ENCODE measurements around the gene RET.

RET gene

DNA sequence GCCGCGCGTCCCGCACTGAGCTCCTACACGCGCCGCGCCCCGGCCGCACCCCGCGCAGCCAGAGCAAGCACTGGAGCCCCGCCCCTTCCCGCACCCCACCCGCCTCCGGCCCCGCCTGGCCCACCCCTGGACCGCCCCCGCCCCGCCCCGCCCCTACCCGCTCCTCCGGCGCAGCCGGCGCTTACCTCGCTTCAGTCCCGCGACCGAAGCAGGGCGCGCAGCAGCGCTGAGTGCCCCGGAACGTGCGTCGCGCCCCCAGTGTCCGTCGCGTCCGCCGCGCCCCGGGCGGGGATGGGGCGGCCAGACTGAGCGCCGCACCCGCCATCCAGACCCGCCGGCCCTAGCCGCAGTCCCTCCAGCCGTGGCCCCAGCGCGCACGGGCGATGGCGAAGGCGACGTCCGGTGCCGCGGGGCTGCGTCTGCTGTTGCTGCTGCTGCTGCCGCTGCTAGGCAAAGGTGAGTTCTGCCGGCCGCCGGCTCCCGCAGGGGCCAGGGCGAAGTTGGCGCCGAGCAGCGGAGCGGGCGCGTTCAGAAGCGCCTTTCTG, at the start of gene RET:
Gene RET (plus strand): TSS at position 194 of the 545 bp plus-strand sequence. CDS start 190 bp downstream, at position 384.
- DNase-seq (ENCODE audit: low spot score), result no peak

DNA sequence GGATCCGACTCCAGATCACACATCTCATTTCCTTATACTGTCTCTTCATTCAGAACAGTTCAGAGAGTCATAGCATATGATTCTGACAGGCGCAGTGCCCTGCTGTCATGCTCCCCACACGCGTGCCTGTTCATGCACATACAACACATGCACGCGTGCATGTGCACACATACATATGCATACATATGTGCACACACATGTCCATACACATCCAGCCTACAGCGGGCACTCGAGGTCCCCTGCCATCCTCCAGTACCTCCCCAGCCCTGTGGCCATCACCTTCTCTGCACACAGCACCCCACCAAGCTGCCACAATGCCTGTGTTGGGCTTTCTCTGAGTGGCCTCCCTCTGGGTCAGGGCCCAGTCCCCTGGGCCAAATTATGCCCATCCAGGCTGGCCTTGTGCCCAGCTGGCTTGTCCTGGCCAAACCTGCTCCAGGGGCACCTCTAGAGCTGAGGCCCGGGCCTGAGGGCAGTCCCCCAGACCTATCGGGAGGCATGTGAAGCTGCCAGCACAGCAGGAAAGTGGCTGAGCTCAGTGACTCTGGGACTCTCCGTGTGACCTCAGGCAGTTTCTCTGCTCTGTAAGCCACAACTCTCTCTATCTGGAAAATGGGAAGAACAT, 49.4 kb upstream of the RET start:
- no peak for DNase-seq (ENCODE audit: low spot score)

DNA sequence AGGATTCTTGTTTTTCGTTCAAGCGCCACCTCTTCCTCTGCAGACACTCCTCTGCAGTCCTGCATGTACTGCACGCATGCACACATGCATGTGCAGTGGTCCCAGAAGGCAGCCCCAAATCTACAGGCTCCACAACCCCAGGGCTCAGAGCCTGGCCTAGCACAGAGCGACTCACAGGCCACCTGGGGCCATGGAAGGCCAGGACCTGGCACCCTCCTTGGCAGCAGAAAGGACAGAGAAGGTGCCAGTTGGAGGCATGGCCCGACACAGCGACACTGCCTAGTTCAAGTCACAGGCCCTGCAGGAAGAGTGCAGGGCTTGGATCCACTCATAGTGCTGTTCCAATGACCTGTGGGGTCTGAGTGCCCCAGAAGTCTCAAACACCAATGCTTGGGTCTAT, 48.7 kb upstream of the RET start:
- no peak for DNase-seq (ENCODE audit: low spot score)

DNA sequence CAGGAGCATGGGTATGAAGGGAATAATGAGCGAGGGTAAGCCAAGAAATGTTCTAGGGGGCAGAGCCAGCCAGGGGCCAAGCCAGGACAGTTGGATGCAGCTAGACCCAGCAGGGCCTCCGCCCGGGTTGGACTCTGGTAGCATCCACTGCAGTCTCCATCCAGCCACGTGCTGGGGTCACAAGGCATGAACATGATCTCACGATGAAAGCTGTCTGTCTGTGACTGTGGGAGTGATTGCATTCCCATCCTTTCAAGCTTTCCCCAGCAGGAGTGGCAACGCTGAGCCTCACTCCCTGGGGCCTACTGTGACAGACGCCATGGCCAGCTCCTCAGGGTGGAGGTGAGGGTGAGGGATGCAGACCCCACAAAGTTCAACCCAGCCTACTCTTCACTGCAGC, 47.8 kb upstream of the RET start:
- no peak for DNase-seq (ENCODE audit: low spot score)

DNA sequence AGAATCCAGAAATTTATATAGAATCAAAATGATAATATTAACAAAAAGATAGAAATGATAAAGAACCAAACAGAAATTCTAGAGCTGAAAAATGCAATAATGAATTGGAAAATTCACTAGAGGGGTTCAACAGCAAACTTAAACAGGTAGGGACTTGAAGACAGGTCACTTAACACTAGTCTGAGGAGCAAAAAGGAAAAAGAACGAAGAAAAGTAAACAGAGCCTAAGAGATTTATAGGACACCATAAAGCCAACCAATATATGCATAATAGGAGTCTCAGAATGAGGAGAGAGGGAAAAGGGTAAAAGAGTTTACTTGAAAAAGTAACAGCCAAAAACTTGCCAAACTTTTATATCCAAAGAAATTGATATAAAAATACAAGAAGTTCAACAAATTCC, 44.3 kb upstream of the RET start:
- DNase-seq (ENCODE audit: low spot score), result no peak

DNA sequence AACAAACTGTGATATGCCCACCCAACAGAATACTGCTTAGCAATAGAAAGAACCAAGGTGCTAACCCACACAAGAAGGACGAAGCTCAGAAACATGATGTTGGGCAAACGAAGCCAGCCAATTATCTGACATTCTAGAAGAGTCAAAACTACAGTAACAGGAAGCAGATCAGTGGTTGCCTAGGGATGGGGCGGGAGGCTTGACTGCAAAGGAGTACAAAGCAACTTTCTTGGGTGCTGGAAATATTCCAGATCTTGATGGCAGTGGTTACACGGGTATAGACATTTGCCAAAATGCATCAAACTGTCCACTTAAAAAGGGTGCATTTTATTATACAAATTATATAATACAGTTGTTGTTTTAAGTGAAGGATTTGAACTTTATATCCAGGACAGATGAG, 41.1 kb upstream of the RET start:
- no peak for DNase-seq (ENCODE audit: low spot score)

DNA sequence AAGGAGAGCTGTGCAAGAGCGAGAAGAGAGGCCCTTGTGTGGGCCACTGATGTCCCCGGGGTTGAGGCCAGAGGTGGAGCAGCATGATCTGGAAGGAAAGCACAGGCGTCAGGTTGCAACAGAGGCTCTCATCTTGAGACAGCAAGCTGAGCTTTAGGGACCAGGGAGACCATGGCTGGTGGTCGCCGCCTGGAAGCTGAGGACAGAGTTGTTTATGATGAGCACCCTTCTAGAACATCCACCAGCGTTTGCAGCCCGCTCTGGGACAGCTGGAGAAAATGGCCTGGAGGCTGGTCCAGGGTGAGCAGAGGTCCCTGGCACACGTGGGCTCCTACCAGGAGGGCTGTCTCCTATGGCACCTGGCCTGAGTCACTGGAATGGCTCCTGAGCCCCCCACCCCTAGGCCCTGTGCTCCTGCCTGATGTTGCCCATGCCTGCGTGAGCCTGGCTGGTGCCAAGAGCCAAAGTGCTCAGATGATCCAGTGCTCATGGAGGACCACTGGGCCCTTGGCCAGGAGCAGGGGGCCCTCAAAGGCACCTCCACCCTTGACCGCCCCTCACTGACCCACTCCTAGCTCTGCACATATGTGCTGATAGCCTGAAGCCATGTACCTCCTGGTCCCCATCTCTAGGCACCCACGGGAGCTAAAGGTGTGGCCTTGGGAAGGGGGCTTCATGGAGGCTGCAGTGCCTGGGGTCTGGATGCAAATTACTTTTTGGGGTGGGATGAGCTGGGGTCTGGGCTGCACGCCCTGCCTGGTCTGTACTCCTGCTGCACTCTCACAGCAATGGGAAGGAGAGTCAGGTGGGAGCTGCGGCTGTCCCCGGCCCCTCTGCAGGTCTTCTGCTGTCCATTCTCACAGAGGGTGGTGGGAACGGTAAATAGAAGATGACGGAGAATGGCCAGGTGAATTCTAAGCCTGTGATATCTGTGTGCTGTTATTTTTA, 40.1 kb upstream of the RET start:
- no peak for DNase-seq (ENCODE audit: low spot score)

DNA sequence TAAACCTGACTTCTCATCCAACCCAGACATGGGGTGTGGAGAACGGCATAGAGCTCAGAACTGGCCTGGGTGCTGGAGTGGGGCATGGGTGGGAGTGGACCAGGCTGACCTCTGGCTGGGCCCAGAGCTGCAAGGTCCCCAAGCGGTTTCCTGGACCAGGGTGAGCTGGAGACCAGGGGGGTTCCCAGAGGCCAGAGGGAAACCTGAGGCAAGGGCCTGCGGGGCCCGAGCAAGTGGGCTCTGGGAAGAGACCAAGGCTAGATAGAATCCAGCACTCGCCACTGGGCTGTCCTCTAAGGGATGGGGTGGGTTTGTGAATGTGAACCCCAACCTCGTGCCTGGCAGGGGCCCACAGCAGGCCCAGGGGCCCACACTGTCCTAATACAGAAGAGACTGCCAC, 39.4 kb upstream of the RET start:
- no peak for DNase-seq (ENCODE audit: low spot score)

DNA sequence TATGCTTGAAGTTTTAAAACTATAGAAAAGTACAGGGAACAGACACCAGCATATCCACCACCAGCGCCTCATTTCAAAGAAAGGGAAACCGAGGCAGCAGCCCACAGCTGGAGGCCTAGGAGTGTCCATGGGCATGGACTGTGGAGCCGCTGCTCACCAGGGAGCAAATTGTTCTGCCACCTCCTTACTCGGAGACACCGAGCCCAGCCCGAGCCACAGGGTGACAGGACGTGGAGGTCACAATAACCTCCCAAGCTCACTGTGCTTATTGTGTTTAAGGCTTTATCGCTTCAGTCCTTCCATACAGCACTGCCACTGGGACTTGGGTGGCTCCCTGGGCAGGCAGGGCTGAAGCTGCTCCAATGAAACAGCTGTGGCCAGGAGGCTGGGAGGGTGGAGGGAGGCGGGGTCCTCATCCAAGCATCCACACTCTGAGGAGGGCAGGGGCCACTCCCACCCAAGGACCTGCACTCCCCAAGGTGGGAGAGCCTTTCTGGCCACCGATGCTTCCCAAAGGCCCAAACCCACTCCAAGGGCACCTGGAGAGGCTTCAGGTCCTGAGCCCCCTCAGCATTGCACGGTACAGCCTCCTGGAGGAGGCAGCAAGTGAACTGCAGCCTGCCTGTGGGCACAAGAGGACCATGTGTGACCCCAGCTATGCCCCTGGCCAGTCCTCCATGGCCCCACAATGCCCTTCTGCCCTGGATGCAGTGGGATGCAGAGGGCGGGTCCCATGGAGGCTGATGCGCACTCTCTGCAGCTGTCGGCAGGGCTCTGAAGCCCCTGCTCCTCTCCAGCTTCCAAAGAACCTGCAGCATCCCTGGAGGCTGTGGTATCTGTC, 38.7 kb upstream of the RET start:
- no peak for DNase-seq (ENCODE audit: low spot score)

DNA sequence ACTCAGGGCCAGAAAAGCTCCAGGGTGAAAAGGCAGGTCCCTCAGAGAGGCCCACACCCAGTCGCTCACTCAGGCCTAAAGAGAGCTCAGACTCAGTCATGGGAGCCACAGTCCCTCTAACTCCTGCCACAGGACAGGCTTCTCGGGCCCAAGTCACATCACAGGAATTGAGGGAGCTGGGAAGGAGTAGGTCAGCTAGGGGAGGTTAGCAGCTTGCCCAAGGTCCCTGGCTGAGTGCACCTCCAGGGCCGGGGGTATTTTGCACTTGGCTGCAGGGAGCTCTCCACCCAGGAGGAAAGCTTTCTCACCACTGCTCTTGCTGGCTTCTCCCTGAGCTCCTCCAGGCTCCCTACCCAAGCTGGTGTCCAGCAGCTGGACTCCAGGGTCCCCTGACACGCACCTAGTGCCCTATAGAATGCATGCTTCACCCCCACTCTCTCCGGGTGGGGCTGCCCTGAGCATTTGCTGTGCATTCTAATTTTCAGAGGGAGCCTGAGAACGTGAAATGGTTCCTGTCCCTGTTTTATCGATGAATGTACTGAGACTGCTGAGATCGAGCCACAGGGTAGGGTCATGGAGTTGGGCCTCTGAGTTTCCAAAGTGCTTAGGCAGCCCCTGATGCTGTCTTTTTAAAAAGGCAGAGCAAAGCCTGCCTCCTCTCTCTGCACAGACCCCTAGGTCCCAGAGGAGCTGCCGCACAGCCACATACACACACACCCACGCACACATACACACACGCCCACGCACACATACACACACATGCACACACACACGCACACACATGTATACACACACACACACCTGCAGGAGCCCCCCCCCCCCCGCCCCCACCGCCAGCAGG, 37.9 kb upstream of the RET start:
- peak; percentile 14 for DNase-seq (ENCODE audit: low spot score)

DNA sequence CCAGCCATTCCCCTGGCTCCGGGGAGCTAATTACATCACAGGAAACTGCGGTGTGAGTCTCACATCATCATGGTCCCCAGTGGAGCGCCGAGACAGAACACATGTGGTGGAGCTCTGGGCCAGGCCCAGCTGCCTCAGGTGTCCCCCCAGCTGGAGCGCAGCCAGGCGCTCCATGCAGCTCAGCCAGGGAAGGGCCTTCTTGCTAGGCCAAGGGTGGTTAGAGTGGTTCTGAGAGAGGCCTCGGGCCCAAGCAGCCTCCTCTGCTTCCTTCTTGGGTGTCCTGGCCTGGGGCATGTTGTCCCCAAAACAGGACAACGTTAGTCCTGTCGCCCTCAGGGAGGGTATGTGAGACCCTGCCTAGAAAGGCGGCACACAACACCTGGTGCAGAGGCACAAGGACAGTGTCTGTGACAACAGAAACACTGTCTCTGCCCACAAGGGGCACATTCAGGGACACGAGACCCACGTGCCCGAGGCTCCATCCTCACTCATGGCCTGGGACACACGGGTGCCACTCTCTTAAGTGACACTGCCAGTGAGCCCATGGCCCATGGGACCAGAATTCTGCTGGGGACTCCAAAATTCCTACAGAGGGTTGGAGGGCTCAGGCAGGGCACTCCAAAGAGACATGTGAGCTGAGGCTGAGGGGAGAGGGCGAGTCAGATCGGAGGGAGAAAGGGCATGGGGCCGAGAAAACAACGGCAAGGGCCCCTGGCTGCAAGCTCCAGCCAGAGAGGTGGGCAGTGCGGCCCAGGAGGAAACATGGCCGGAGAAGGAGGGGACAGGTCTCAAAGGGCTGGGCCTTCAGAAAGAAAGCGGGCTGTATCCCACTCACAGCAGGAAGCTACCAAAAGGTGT, 37.0 kb upstream of the RET start:
- peak; percentile 54 for DNase-seq (ENCODE audit: low spot score)

DNA sequence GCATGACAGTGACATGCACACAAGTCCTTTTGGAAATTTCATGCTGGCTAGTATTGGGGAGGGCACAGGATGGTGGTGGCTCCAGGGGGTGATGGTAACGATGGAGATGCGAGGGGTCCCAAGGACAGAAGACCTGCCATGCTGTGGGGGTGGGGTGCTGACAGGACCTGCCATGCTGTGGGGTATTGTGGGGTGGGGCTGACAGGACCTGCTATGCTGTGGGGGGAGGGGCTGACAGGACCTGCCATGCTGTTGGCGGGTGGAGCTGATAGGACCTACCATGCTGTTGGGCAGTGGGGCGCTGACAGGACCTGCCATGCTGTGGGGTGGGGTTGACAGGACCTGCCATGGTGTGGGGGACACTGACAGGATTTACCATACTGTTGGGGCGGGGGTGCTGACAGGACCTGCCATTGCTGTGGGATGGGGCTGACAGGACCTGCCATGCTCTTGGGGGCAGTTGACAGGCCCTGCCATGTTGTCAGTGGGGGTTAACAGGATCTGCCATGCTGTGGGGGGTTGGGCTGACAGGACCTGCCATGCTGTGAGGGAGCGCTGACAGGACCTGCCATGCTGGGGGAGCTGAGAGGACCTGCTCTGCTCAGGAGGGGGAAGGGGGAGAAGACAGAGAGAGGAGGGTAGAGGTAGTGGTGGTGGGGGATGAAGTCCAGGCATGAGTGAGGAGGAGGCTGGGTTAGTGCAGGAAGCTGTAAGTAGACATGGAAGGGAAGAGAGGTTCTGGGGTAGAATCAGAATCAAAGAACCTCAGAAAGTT, 36.2 kb upstream of the RET start:
- DNase-seq (ENCODE audit: low spot score), result no peak

DNA sequence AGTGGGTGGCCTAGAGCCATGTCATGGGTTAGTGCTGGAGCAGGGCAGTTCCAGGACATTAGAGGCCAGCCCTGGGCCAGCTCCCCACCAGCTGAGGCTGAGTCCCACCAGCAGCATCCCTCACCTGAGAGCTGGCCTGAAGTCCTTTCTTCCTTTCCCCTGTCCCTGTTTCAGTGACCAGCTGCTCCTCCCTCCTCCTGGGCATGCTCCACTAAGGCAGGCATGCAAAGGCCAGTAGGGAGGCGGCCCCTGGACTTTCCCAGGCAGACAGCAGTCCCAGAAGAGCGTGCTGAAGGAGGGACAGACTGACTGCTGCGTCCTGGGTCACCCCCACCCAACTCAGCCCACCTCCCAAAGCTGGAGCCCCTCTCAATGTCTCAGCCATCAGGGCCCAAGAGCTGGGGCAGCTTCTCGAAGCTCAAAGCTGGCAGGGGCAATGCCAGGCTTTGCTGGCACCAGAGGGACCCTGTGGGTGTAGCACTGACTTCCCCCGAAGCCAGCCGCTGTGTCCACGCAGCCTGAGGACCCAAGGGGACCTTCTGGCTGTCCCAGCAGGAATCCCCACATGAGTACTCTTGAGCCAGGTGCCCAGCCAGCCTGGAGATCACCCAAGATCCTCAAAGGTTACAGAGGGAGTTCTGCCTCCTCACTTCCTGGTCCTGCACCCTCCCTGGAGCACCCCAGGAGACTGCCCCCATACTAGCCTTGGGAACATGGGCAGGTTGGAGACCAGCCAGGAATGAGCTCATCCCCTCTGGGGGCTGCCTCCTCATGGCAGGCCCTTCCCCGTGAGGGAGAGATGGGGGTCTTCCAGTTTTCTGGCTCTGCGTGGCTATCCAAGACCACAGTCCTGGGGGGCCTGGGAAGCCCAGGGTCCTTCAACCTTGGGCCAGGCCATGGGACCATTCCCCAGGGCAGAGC, 35.2 kb upstream of the RET start:
- DNase-seq (ENCODE audit: low spot score), result no peak

DNA sequence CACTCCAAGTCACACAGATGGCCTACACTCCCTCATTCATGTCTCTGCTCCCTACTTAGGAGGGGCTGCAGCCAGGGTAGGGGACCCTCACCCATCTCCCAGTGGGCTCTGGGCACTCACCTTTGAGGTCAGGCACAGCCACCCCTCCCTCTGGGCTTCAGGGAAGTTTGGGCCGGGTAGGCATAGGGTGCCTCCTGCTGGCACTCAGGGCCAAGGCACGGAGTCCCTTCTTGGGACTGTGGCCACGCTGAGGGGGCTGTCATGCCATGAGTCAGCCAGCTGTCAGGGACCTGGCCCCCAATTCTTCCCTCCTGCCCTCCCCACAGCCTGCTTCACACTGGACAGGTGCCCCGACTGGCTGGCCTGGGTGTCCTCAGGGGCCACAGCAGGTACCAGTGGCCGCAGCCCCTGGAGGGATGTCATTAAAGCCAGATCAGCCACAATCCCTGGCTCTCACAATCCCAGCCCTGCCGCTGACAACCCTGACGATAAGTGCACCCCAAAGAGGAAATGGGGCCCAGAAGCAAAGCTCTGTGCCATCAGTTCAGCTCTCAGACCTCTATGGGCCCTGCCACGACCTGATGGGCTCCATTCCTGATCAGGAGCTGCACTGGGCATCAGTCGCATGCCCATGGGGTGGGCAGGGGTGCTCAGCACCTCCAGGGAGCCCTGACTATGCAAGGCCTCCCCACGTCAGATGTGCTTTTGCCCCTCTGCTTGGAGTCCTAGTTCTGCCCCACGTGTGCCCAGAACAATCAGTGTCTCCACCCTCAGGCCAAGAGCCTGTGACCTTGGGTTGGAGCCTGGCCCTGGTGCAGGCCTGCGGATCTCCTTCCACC, 34.1 kb upstream of the RET start:
- DNase-seq (ENCODE audit: low spot score), result no peak

DNA sequence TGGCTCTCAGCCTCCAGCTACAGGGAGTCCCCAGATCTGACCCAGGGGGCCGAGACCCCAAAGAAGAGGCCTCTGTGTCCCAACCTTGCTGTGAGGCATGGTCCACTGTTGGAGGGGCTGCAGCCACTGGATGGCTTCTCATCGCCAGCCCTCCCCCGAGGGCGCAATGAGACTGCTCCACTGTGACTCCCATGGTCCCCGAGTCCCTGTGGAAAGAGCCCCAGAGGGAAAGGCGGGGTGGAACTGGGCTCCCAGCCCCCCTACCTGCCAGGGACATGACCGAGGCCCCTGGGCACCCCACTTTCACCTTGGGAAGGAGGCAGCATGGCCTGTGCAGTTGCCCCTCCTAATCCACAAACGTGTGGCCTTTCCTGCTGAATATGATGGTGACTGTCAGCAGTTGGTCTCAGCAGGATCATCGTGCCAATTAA, 33.5 kb upstream of the RET start:
- DNase-seq (ENCODE audit: low spot score), result no peak

DNA sequence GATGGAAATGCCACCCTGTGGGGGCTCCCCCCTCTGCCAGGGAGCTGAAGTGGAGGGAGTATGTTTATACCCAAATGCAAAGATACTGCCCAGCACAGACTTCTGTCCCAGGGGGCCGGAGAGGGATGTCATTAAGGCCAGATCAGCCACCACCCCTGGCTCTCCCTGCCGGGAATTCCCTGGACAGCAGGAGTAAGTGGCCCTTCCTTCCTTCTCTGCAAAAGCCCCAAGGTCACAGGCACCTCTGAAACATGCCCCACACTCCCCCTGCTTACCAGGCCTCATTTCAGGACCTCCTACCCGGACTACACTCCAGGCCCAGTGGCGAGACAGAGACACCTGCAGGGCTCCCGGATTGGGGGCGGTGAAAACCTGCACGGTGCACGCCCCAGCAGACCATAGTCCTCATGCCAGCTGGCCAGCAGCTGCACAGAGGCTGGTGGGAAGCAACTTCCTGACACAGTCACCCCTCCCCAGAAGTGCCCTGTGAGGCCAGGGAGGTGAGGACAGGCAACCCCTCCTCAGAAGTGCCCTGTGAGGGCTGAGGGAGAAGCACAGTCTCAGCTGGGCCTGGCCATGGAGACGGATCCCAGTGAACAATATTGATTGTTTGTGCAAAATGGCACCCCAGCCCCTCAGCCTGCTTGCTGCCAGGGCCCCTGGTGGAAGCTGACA, 33.0 kb upstream of the RET start:
- DNase-seq (ENCODE audit: low spot score), result peak; percentile 13

DNA sequence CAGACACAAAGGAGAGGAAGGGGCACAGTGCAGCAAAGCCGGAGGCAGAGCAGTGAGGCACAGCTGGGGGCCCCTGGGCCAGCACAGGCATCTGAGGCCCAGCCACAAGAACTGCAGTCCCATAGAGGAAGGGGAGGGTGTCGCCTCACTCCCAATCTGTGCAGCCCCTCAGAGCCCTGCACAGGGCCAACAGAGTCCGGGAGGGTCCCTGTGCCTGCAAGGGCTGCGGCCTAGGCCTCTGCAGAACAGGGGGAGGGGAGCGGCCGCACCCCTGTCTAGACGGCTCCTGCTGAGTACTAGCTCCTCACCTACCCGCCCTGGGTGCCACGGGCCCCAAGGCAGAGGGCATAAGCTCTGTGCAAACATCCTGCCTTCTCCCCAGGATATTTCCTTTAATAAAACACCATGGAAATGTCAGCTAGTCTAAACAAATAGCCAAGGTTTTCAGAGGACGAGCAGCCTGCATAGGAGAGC, 32.4 kb upstream of the RET start:
- no peak for DNase-seq (ENCODE audit: low spot score)

All from NAMALWA (cell line).